OCI-LY3 (cell line): ENCODE measurements around the gene MRPL20.

Source experiments
- CTCF ChIP-seq: fragments of 200-600, 300-600 bp; sonication (generic); IDR thresholded peaks from 2 replicates; pipeline ENCODE4 v1.5.1; 2014; ENCODE audit warnings: antibody characterized with exemption, low read length, low read depth
- EZH2phosphoT487 ChIP-seq: fragments of 200-600 bp; shearing (Covaris generic); IDR thresholded peaks from 2 replicates; pipeline ENCODE4 v1.6.1; 2018; ENCODE audit warnings: antibody characterized with exemption, mixed run types, low read depth

DNA sequence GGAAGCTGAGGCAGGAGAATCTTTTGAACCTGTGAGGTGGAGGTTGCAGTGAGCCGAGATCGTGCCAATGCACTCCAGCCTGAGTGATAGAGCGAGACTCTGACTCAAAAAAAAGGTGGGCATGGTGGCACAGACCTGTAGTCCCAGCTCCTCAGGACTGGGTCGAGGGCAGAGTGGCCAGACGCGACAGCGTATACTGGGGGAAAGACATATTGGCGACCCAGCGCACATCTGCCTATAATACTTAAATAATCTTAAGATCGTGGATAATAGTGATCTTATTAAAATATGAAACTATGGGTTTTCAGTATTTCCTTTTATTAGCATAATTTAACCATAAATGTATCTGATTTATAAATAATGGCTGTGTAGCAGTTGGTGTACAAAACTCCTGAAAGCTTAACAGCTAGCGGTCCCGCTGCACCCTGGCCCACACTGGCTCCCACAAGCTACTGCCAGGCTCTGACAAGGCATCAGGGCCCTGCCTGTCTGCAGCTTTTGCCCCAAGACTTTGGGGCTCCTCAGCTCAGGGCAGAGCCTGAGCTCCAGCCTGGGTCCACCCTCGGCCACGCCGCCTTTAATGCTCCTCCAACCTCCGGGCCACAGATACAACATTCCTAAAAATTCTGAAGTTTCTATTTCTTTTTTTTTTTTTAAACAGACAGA lies 29.4 kb downstream of the MRPL20 start:
- TF ChIP-seq CTCF, result no peak
- TF ChIP-seq EZH2phosphoT487, result no peak
